Gastrocnemius medialis (tissue), 4 donors: ENCODE results near the gene OR2M2.

ENCODE experiments used
- CTCF ChIP-seq, 5 experiments: fragments of 450-650 bp in 3 of 5; fragments of 200-600 bp in 2 of 5; sonication (generic) in 2 of 5; IDR thresholded peaks in 4 of 5; conservative IDR thresholded peaks in 1 of 5; 1 replicate in 4 of 5; 2 replicates in 1 of 5; pipeline ENCODE4 v1.5.1; 2016 to 2019; ENCODE audit warnings: antibody characterized with exemption in 5 of 5, mild to moderate bottlenecking in 3 of 5, moderate library complexity in 3 of 5
- POLR2A ChIP-seq, 2 donors: fragments of 450-650 bp; IDR thresholded peaks; one replicate each; pipeline ENCODE4 v1.6.1; 2017; ENCODE audit warnings: antibody characterized with exemption in 2 of 2, mild to moderate bottlenecking in 2 of 2, moderate library complexity in 2 of 2

GRCh38 chr1:248158758-248159157 lies 15.9 kb upstream of the OR2M2 start:
- TF ChIP-seq CTCF (IDR thresholded peaks at IDR 0.05 in 4 of 5, conservative IDR thresholded peaks at IDR 0.05 in 1 of 5) (no peak), POLR2A (IDR thresholded peaks at IDR 0.05) (no peak)
